Dedifferentiated amniotic fluid mesenchymal stem cell (primary cell): ENCODE data around the gene KRT8.
A peak's percentile ranks its signal among the peaks of the same experiment; 100 is the strongest.
"Not testable (repeated sequence)": the region's sequence is repeated elsewhere in the genome, so short reads cannot be mapped to it uniquely, and the experiment has no call there.

Experiments used
- DNase-seq: peaks from one replicate; pipeline ENCODE4 v3.0.0-alpha.2; 2016; ENCODE audit errors: extremely low spot score

The KRT8 gene

DNA sequence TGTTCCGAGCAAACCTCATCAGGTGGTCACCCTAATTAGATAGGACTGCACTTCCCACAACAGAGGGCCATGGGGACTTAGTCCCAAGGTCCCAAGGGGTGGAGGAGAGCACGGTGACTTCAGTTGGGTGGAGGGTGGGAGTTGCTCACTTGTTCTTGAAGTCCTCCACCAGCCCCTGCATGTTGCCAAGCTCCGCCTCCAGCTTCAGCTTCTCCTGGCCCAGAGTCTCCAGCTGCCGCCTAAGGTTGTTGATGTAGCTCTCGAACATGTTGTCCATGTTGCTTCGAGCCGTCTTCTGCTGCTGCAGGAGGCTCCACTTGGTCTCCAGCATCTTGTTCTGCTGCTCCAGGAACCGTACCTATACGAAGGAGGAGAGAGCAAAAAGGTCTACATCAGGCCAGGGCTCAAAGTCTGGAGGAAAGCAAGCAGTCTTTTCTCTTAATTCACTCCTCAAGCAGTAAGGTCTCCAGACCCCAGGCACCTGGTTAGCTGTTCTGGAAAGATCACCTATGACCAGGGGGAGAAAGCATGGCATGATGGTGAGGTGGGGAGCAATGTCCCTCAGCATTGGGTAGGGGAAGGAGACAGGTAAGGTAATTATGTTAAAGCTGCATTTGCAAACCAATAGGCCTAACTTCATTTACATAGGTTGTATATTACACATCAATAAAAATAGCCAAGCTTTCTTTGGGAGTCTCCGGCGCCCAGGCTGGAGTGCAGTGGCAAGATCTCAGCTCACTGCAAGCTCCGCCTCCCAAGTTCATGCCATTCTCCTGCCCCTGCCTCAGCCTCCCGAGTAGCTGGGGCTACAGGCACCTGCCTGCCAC, 2.9 kb downstream of the KRT8 start:
- no peak for DNase-seq

GRCh38 chr12:52900896-52901714, 3.8 kb downstream of the KRT8 start:
- no peak for DNase-seq

DNA sequence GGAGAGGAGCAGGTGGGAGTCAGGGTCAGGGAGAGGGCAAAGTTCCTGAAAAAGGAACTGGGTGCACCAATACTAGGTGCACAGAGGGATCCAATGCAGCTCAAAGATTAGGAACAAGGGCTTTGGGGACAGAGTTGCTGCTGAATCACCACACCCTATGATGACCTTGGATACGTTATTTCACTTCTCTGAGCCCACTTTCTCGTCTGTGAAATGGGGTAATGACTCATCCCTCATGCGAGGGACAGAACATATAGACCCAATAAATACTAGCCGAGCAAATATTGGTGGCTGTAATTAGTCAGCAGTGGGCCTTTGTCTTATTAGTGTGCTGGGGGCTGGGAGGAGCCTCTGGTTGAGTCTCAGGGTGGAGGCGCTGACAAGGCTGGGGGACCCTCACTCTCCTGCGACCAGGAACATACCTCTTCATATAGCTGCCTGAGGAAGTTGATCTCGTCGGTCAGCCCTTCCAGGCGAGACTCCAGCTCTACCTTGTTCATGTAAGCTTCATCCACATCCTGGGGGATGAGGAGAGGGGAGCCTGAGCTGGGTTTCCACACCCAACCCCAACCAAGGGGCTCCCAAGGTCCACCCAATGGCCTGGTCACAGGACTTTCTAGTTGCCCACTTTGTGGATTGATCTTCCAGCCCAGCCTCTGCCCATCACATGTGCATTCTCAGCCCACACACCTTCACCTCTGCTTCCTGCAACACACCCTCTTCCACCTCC, 4.5 kb downstream of the KRT8 start:
- DNase-seq = no peak

DNA sequence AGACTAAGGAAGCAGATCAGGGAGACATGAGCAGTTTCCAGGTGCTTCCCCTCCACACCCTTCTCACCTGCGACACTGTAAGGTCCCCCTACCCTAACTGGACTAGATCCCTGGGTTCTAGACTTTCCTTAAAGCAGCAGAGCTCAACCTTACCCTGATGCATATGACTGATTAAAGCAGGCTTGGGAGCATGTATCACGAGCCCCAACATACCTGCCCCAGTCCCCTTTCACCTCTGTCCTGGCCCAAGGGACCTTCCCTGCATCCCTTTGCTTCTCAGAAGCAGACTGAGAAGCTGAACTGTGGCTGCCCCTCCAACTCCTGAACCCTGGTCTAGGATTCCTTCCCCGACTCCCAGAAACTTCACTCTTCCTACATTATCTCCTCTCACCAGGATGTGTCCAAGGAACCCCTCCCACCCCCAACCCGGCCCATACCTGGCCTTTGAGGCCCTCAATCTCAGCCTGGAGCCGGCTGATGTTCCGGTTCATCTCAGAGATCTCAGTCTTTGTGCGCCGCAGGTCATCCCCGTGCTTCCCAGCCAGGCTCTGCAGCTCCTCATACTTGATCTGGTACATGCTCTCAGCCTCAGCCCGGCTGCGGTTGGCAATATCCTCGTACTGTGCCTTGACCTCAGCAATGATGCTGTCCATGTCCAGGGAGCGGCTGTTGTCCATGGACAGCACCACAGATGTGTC, 5.4 kb downstream of the KRT8 start:
- no peak for DNase-seq

- DNase-seq = no peak
Measured at GRCh38 chr12:52896190-52897100, 8.4 kb downstream of the KRT8 start.

DNA sequence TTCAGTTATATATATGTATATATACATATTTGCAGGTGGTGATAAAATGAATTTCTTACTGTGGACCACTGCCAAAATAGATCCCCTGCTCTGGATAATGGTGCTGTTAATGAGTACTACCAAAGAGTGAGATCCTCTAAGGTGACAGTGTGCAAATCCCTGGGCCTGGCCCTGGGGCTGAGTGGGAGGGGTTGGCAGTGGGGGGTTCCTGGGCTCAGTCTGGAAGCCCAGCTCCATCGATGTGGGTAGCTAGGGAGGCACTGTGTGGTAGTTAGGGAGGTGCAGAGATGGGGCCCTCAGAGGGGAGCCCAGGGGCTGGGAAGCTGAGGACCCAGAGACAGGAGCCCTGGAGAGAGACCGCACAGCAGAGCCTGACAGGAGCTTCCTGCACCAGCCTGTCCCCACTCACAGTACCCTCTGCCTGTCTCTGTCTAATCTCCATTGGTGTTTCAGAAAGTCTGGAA, 9.1 kb downstream of the KRT8 start:
- no peak for DNase-seq

- no peak for DNase-seq
Measured at GRCh38 chr12:52892974-52893373, 11.9 kb downstream of the KRT8 start.

DNA sequence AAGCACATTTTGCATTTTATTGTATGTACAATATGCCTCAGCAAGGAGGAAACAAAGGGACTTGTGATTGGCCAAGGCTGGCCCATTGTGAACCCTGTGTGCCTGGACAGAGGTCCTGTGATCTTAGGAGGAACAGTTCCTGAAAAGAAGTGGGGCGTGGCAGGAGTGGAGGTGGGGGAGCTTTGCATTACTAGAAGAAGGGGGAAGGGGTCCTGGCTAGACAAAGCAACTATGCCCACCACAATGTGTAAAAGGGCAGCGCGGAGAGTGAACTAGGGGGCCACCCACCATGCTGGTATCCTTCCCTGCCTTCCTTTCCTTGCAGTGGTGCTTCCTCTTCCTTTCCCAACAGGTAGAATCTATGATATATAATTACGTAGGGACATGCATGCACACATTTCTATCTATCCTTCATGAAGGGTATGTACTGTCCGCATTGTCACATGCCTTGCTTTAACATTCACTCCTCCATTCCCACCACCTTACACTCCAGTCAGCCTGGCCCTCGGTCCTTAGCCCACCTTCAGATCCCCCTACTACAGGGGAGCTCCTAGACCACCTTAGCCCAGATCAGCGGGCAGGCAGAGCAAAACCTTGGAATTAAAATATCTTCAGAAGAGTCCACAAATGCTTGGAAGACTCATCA, 12.5 kb downstream of the KRT8 start:
- DNase-seq = no peak

DNA sequence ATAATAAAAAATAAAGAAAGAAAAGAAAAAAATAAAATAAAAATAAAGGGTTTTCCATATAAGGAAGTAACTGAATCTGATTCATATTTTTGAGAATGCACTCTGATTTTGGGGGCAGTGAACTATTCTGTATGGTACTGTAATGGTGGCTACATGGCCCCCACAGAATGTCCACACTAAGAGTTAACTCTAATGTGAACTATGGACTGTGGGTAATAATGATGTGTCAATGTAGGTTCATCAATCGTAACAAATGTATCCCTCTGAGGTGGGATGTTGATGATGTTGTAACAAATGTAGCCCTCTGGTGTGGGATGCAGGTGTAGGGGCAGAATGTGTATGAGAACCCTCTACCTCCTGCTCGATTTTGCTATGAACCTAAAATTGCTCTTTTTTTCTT, 13.8 kb downstream of the KRT8 start:
- DNase-seq = no peak

GRCh38 chr12:52890417-52890816, 14.5 kb downstream of the KRT8 start:
- no peak for DNase-seq

GRCh38 chr12:52884526-52885293, 20.2 kb downstream of the KRT8 start:
- no peak for DNase-seq

- not testable (repeated sequence) for DNase-seq
Measured at GRCh38 chr12:52880499-52880898, 24.4 kb downstream of the KRT8 start.

- peak; percentile 87 for DNase-seq
Measured at GRCh38 chr12:52879394-52880351, 25.2 kb downstream of the KRT8 start.

DNA sequence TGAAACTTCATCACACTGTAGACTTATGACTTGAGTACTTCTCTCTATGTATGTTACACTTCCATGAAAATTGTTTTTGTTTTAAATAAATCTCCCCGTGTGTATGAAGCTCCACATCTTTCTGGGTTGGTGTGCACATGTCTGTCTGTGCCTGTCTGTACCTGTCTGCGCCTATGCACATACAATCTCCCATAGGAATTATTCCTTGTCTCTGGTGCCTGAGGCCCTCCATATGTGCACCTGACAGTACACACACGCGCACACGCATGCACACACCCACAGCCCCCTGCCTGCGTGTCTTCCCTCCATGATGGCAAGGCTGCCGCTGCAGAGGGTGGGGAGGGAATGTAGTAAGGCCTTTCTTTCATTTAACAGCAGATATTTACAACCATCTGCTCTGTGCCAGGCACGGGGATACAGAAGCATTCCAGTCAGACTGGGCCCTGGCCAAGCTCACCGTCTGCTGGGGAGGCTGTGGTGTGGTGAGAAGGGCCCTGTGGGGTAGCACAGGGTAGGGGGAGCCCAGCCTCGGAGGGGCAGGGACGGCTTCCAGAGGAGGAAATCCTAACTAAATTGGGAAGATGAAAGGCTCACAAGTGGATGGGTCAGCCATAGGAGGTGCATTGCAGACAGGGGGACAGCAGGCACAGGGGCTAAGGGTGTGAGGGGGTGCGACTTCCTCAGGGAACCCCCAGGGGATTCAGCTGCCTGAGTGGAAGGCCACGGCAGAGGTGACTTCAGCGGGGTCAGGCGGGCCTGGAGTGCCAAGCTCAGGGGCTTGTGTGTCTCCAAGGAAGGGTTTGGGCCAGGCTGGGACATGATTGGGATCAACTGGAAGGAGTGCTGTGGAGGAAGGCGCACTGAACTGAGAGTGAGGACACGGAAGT, 26.1 kb downstream of the KRT8 start:
- DNase-seq = no peak

- DNase-seq = no peak
Measured at GRCh38 chr12:52877242-52877641, 27.6 kb downstream of the KRT8 start.

DNA sequence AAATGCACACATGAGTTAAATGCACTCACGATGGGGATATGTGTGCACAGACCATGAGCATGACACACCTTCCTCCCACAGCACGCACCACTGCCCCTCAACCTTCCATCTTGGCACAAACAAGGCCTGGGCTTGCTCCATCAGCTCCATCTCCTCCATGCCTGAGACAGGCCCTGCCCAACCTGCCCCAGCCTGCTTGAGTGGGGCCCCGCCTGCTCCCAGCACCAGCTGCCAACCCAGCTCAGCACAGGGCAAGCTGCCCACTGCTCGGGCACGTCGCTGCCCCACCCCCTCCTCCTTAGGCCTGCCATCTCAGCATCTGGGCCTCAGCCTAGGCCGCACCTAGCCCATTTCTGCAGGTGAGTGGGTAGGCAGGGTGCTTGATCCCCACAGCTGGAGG, 28.5 kb downstream of the KRT8 start:
- no peak for DNase-seq
